Adrenal gland (tissue), 5 donors: ENCODE measurements around the gene ABCC10.

Source experiments
- POLR2A ChIP-seq, 2 donors: fragments of 450-650 bp; IDR thresholded peaks; one replicate each; pipeline ENCODE4 v1.6.1; 2017; ENCODE audit warnings: antibody characterized with exemption in 2 of 2, mild to moderate bottlenecking in 2 of 2, moderate library complexity in 1 of 2
- TF ChIP-seq, protein P1 (sequence below), 6 experiments: fragments of 450-650 bp in 4 of 6; fragments of 200-600 bp in 2 of 6; sonication (generic) in 1 of 6; IDR thresholded peaks; 1 replicate in 5 of 6; 2 replicates in 1 of 6; pipeline versions ENCODE4 v1.5.1 to v1.8.0; 2016 to 2021; ENCODE audit warnings: antibody characterized with exemption in 6 of 6, mild to moderate bottlenecking in 2 of 6, moderate library complexity in 1 of 6
- donor health status: DM: no; HTN: no; CAD: no.

DNA sequence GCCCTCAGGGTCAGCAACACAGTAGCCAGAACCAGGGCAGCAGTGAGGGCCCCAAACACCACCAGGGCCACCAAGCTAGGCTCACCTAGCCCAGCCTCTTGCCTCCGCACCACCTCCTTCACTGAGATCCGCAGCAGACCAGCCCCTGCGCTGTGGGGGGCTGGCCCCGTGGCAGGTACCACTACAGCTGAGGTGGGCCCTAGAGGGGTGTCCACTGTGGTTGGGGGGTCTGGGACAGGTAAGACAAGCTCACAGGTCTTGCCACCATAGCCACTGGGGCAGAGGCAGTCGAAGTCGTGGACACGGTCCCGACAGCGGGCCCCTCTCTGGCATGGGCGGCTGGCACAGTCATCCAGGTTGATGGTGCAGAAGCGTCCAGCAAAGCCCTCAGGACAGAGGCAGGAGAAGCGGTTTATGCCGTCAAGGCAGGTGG, 23.4 kb downstream of the ABCC10 start:
- TF ChIP-seq, protein P1, sequence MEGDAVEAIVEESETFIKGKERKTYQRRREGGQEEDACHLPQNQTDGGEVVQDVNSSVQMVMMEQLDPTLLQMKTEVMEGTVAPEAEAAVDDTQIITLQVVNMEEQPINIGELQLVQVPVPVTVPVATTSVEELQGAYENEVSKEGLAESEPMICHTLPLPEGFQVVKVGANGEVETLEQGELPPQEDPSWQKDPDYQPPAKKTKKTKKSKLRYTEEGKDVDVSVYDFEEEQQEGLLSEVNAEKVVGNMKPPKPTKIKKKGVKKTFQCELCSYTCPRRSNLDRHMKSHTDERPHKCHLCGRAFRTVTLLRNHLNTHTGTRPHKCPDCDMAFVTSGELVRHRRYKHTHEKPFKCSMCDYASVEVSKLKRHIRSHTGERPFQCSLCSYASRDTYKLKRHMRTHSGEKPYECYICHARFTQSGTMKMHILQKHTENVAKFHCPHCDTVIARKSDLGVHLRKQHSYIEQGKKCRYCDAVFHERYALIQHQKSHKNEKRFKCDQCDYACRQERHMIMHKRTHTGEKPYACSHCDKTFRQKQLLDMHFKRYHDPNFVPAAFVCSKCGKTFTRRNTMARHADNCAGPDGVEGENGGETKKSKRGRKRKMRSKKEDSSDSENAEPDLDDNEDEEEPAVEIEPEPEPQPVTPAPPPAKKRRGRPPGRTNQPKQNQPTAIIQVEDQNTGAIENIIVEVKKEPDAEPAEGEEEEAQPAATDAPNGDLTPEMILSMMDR (IDR thresholded peaks at IDR 0.05) = no peak
- TF ChIP-seq POLR2A (IDR thresholded peaks at IDR 0.05) = no peak
